ENCODE measurements around the gene RNF39. TPM values are rescaled to one million over a fixed set of nuclear protein-coding genes. Genes with fewer than 3 reads are reported as not detected.

RNF39 gene
- total and polyA plus RNA-seq, 2 of the 4 experiments (the other 2 are of a cell fraction) = not detected

- no peak overlapping the region for H3K18ac ChIP-seq (ENCODE audit: low read depth, low read length)
- peaks cover 3% of the 10 kb centered on the region; the same call in 1 of the 2 replicates for H3K9me1 ChIP-seq (ENCODE audit: insufficient read depth, low read length)
- no peak overlapping the region for H2BK15ac ChIP-seq (ENCODE audit: low read depth, low read length)
- no peaks in the 10 kb centered on the region for H3K9me3 ChIP-seq (ENCODE audit: control insufficient read depth, insufficient read depth, low read length)
- H3K27ac ChIP-seq (ENCODE audit: insufficient read depth, low read length) = no peak overlapping the region
- H4K8ac ChIP-seq (ENCODE audit: low read depth in 2 of 2, low read length in 2 of 2) = no peak overlapping the region
- peaks cover 3% of the 10 kb centered on the region; the same call in 1 of the 2 replicates for H3K4me1 ChIP-seq (ENCODE audit: control insufficient read depth, insufficient read depth, low read length)
- H4K20me1 ChIP-seq (ENCODE audit: insufficient read depth, low read length) = no peaks in the 10 kb centered on the region
- H3K4ac ChIP-seq (ENCODE audit: low read depth, low read length) = no peak overlapping the region
- H3K23ac ChIP-seq (ENCODE audit: low read depth, low read length) = no peak overlapping the region
- WGBS, 2 experiments (ENCODE audit: extremely low coverage in 2 of 2, insufficient read length in 1 of 2) = 16% methylated on average over 29 of the region's 68 CpGs; no CpG with 5 or more reads in 1 of the 2 experiments
- no peak overlapping the region for H2BK120ac ChIP-seq (ENCODE audit: low read depth, low read length)
- TF ChIP-seq ELK1 (IDR thresholded peaks at IDR 0.05; ENCODE audit: borderline replicate concordance, low read depth, low read length) (no peak), CHD1 (IDR thresholded peaks at IDR 0.05; ENCODE audit: low read depth, low read length) (no peak), CTCF (conservative IDR thresholded peaks at IDR 0.05; ENCODE audit: low read depth, low read length) (no peak), MXI1 (IDR thresholded peaks at IDR 0.05; ENCODE audit: borderline replicate concordance, low read depth, low read length) (no peak), SMC3 (IDR thresholded peaks at IDR 0.05; ENCODE audit: low read depth, low read length) (no peak), NFE2L2 (IDR thresholded peaks at IDR 0.05; ENCODE audit: low read depth, low read length) (no peak), MAFK (IDR thresholded peaks at IDR 0.05; ENCODE audit: low read depth, low read length) (no peak), POLR2A (IDR thresholded peaks at IDR 0.05; ENCODE audit: low read depth, low read length) (no peak; the same call in 1 of the 2 replicates), USF2 (IDR thresholded peaks at IDR 0.05; ENCODE audit: low read depth, low read length) (no peak), RFX5 (IDR thresholded peaks at IDR 0.05; ENCODE audit: low read depth, low read length) (no peak), MAZ (IDR thresholded peaks at IDR 0.05; ENCODE audit: borderline replicate concordance, low read depth, low read length) (no peak), RCOR1 (IDR thresholded peaks at IDR 0.05; ENCODE audit: insufficient replicate concordance, low read length) (no peak), FOS (IDR thresholded peaks at IDR 0.05; ENCODE audit: low read depth, low read length) (no peak), RAD21 (IDR thresholded peaks at IDR 0.05; ENCODE audit: low read length) (no peak), CEBPB (IDR thresholded peaks at IDR 0.05; ENCODE audit: low read depth, low read length) (no peak)
- peaks cover 6 to 17% of the 10 kb centered on the region in 2 experiments for H3K79me1 ChIP-seq (ENCODE audit: low read depth in 1 of 2, low read length in 2 of 2)
- H3K56ac ChIP-seq (ENCODE audit: extremely low read depth, insufficient read depth, low read length) = no peak overlapping the region
- ChIA-PET CTCF (no interaction called here), POLR2A (ENCODE audit: unreplicated experiment) (no interaction called here)
- dilution Hi-C loops (cut with HindIII; ENCODE audit: low sequenced_read_pairs, unreplicated experiment) = no loop called here
- no peak overlapping the region for H4K91ac ChIP-seq (ENCODE audit: insufficient read depth, low read depth, low read length)
- peaks cover 54% of the 10 kb centered on the region for H3K27me3 ChIP-seq (ENCODE audit: control insufficient read depth, insufficient read depth, low read length)
- BruUV-seq (replicated peaks) = no TSS peak
- no peak overlapping the region; the same call in 1 of the 2 replicates for H3K4me2 ChIP-seq (ENCODE audit: low read depth, low read length)
- ATAC-seq (ENCODE audit: low read depth) = no peak
- H2AK5ac ChIP-seq (ENCODE audit: low read depth, low read length) = no peak overlapping the region
- no peak overlapping the region for H3K9ac ChIP-seq (ENCODE audit: low read depth, low read length)
- H2BK5ac ChIP-seq (ENCODE audit: low read depth, low read length, poor library complexity, severe bottlenecking) = no peak overlapping the region
- no peak overlapping the region for H4K5ac ChIP-seq (ENCODE audit: low read depth, low read length)
- no peak overlapping the region for H2BK20ac ChIP-seq (ENCODE audit: low read depth, low read length)
- H2AK9ac ChIP-seq (replicated peaks; ENCODE audit: low read depth, low read length, poor library complexity) = peak overlapping the region; percentile 30
- H2AFZ ChIP-seq (replicated peaks; ENCODE audit: low read length, poor library complexity) = peak overlapping the region; percentile 68
- no peak overlapping the region for H3K14ac ChIP-seq (replicated peaks; ENCODE audit: low read depth, low read length)
- peaks cover 8% of the 10 kb centered on the region; the same call in 1 of the 2 replicates for H3K36me3 ChIP-seq (ENCODE audit: control insufficient read depth, insufficient read depth, low read length)
- no peak overlapping the region; the same call in 1 of the 2 replicates for H3K4me3 ChIP-seq (ENCODE audit: insufficient read depth, low read depth, low read length)
- peak; percentile 15 for DNase-seq
- intact Hi-C loops (cut with micrococcal nuclease) = no loop called here
- in situ Hi-C loops (cut with MboI; ENCODE audit: low sequenced_read_pairs) = no loop called here
Measured at GRCh38 chr6:30071081-30071818, 4.3 kb downstream of the RNF39 start.
